RWPE1 (cell line): ENCODE data around the gene HECW1.

Source experiments
- CTCF ChIA-PET: fragments of 350-600 bp; sonication (Branson Sonifier 250); formaldehyde crosslinking; extraction: SDS; loops from one replicate; lab custom pipeline; 2021; lab: Yijun Ruan, JAX
- POLR2A ChIA-PET: fragments of 400-600 bp; formaldehyde crosslinking; extraction: SDS; loops from one replicate; lab custom pipeline; 2020; ENCODE audit warnings: antibody characterized with exemption; ENCODE audit not compliant: low non-redundant PET; lab: Yijun Ruan, JAX
- DNase-seq: peaks from one replicate; pipeline ENCODE4 v3.0.0; 2012; ENCODE audit warnings: low spot score
- H3K27ac ChIP-seq: fragments of 450-650 bp; 2 replicates; pipeline ENCODE4 v1.5.1; 2017
- TF ChIP-seq, protein P1 (sequence below): fragments of 450-650 bp; conservative IDR thresholded peaks from 2 replicates; pipeline ENCODE4 v1.5.1; 2017; ENCODE audit warnings: low read depth, mild to moderate bottlenecking

Gene HECW1

DNA sequence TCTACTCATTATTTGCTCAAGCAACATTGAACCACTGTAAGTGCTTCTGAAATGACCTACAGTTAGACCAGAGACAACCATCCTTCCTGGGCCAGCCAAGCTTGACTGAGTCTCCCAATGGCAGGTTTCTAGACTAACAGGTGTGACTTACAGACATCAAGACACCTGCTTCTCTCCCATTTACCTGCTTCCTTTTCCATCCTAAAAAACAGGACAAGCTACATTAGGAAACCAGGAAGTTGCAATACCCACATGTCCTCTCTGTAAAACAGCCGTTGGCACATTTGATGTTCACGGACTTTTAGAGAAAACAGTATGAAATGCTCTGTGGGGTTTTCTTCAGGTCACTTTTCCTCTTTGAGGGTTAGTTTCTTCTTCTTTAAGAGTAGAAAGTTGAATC is 4.0 kb downstream of the HECW1 start:
- no peak for DNase-seq
- H3K27ac ChIP-seq = no peak overlapping the region
- POLR2A ChIA-PET = no interaction called here
- TF ChIP-seq, protein P1, sequence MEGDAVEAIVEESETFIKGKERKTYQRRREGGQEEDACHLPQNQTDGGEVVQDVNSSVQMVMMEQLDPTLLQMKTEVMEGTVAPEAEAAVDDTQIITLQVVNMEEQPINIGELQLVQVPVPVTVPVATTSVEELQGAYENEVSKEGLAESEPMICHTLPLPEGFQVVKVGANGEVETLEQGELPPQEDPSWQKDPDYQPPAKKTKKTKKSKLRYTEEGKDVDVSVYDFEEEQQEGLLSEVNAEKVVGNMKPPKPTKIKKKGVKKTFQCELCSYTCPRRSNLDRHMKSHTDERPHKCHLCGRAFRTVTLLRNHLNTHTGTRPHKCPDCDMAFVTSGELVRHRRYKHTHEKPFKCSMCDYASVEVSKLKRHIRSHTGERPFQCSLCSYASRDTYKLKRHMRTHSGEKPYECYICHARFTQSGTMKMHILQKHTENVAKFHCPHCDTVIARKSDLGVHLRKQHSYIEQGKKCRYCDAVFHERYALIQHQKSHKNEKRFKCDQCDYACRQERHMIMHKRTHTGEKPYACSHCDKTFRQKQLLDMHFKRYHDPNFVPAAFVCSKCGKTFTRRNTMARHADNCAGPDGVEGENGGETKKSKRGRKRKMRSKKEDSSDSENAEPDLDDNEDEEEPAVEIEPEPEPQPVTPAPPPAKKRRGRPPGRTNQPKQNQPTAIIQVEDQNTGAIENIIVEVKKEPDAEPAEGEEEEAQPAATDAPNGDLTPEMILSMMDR = no peak
- CTCF ChIA-PET = no interaction called here

DNA sequence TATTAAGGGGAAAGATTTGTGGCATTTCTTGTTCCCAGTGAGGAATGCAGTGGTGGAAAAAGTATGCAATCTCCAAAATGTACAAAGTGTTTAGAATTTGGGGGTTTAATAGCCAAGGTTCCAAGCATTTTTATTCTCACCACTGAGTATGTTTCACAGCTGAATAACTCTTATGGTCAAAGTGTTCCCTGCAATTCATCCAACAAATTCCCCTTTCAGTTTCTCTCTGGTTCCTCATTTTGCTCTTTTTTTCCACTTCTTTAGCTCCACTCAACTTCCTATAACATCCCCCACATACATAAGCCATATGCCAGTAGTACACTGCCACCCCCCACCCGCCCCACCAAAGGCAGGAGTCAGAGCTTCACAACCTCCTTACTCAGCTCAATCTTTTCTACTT is 4.6 kb downstream of the HECW1 start:
- no peak overlapping the region for H3K27ac ChIP-seq
- ChIA-PET CTCF (interaction anchor here (0.9 kb wide), 1 partner anchor 12 kb away, joined by 3 read pairs; no protein-coding TSS in a partner anchor), POLR2A (no interaction called here)
- TF ChIP-seq, protein P1 = no peak
- DNase-seq = no peak

DNA sequence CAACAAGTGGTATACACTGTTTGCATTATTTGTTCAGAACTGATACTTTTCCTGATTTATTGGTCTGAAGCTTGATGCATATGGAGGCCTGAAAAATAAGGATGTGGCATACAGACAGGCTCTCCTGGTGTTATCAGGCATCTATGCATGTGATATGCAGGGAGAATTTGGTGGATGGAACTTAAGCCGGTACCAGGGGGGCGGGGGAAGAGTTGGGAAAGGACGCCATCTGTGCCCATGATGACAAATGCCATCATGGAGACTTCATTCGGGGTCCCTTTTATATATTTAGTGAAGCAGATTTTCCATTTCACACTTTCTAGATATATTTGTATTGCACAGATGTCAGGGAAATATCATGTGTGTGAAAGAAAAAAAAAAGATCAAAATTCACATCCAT is 5.4 kb downstream of the HECW1 start:
- POLR2A ChIA-PET = no interaction called here
- no peak for DNase-seq
- H3K27ac ChIP-seq = no peak overlapping the region
- CTCF ChIA-PET = interaction anchor here (0.6 to 0.9 kb wide), 2 partner anchors 12 to 720 kb away, joined by 3 read pairs; no protein-coding TSS in a partner anchor
- TF ChIP-seq, protein P1 = no peak

DNA sequence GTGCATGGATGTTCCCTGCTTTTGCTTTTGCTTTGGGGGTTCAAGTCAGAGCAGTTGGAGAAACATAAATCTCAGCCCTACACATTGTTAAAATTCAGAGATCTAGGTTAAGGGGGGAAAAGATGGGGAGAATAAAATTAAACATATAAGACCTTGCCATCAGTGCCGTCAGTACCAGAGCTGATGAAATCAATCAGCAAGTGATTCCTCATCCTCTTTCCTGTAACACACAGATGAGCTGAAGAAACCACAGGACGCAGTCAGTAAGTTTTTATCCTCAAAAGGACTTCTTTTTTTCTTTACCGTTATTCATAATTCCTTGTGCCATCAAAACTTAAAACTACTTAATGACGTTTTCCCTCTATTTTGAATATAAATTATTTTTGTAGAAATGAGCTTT is 5.9 kb downstream of the HECW1 start:
- TF ChIP-seq, protein P1 = no peak
- ChIA-PET POLR2A (no interaction called here), CTCF (interaction anchor here (0.6 to 0.9 kb wide), 3 partner anchors 13 to 719 kb away, joined by 3 read pairs; no protein-coding TSS in a partner anchor)
- DNase-seq = no peak
- H3K27ac ChIP-seq = no peak overlapping the region

DNA sequence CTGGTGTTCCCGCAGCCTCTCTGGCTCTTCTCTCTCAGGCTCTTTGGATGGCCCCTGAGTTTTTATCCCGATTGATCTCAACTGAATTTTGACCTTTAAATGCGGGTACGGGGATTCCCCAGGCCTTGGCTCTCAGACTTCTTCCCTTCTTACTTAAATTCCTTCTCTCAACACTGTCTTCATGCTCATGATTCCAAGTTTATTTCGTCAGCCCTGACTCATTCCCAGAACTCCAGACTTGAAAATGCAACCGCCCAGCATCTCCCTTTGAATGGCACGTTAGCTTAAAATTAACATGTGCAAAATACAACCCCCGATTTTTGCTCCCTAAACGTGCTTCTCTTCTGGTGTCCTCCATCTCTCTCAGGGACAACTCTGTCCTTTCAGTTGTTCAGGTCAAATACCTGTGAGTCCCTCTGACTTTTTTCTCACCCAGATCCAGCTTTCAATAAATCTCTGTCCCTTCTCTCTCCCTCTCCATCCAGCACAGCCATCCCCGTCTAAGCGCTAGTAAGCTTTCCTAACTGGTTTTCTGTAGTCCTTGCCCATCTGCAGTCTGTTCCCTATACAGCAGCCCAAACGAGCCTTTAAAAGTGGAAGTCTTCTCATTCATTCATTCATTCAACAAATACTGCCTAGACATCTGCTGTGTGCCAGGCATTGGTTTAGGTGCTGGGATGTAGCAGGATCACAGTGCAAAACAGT is 7.1 kb downstream of the HECW1 start:
- no peak overlapping the region for H3K27ac ChIP-seq
- ChIA-PET POLR2A (no interaction called here), CTCF (interaction anchor here (0.5 to 0.7 kb wide), 4 partner anchors 108 to 790 kb away, joined by 3 to 4 read pairs (median 4); no protein-coding TSS in a partner anchor)
- TF ChIP-seq, protein P1 = no peak
- DNase-seq = no peak

DNA sequence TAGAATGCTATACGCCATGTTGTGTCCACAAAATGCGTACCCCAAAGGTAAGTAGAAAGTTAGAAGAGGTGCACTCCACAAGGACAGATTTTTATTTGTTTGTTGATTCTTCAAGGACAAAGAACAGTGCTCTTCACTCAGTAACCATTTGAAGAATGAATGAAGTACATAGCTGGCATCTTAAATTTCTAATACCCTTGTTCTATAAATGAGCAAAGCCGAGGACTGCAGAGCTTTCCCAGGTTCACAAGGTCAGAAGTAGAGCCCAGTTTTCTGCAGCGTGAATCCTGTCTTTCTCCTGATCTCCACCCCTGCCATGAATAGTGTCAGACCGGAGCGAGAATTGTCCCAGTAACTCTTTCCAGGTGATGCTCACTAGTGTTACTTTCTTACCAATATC is 9.5 kb downstream of the HECW1 start:
- ChIA-PET POLR2A (no interaction called here), CTCF (interaction anchor here (0.7 kb wide), 1 partner anchor 14 kb away, joined by 3 read pairs; no protein-coding TSS in a partner anchor)
- DNase-seq = no peak
- no peak overlapping the region for H3K27ac ChIP-seq
- TF ChIP-seq, protein P1 = no peak
